ENCODE results near the gene THBS2.

GRCh38 chr6:169248521-169248971 is 5.1 kb downstream of the THBS2 start:
- TF ChIP-seq POLR2A (IDR thresholded peaks at IDR 0.05) (no peak), CTCF (IDR thresholded peaks at IDR 0.05) (no peak)
